ENCODE measurements around the gene CFAP20DC.

The CFAP20DC gene

GRCh38 chr3:58731673-58732072 lies 318.2 kb downstream of the CFAP20DC start:
- no peak for DNase-seq (ENCODE audit: extremely low read depth, low read depth)
- no peak for TF ChIP-seq CTCF (IDR thresholded peaks at IDR 0.05; ENCODE audit: low read depth, low read length)

DNA sequence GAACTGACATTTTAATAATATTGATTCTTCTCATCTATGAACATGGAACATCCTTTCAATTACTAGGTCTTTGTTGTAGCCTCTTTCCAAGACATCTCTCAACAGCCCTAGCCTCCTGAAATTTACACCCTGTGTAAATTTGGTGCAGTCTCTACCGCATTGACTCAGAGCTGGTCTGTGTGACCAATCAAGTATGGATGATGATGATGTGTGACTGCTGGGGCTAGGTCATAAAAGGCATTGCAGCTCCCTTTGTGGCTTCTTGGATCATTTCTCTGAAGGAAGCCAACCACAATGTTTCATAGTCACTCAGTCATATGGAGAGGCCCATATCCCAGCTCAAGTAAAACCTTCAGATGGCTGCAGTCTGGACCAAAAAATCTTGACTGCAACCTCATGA lies 321.1 kb downstream of the CFAP20DC start:
- no peak for TF ChIP-seq CTCF (IDR thresholded peaks at IDR 0.05; ENCODE audit: low read depth, low read length)
- DNase-seq (ENCODE audit: extremely low read depth, low read depth): no peak

- TF ChIP-seq CTCF (IDR thresholded peaks at IDR 0.05; ENCODE audit: low read depth, low read length): no peak
- no peak for DNase-seq (ENCODE audit: extremely low read depth, low read depth)
Observed at GRCh38 chr3:58725326-58725853, 324.4 kb downstream of the CFAP20DC start.

DNA sequence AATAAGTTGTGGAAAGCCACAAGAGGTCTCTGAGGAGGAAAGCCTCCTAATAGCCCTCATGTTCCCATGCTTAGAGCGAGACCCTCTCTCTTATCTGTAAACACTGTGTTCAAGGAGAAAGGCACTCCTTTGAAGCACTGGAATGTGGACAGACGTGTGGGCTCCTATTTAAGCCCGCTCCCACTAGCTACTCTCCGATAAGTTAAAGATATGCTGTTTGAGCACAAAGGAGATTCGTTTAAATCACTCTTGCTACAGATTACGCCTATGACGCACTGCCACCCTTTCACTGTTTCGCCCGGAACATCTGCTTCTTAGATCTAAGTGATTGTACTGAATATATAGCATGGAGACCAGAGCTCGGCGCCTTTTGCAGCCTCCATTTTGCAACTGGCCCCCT lies 325.5 kb downstream of the CFAP20DC start:
- DNase-seq (ENCODE audit: extremely low read depth, low read depth): no peak
- TF ChIP-seq CTCF (IDR thresholded peaks at IDR 0.05; ENCODE audit: low read depth, low read length): no peak

DNA sequence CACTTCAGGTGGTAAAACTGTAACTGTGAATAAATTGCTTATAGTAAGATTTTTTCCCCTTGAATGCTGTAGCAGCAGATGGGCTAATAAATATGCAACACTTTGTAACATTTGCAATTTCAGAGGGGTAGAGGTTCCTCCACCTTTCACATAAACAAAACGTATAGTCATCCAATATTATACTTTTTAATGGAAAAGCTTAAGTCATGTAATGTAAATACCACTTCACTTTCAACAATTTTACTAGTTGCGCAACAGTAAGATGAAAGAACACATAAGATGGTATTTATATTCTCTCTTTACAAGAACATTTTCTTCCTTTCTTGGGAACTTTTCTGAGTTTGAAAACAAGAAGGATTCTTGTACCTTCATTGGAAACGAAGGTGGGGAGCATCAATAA lies 326.7 kb downstream of the CFAP20DC start:
- DNase-seq (ENCODE audit: extremely low read depth, low read depth): no peak
- TF ChIP-seq CTCF (IDR thresholded peaks at IDR 0.05; ENCODE audit: low read depth, low read length): no peak

DNA sequence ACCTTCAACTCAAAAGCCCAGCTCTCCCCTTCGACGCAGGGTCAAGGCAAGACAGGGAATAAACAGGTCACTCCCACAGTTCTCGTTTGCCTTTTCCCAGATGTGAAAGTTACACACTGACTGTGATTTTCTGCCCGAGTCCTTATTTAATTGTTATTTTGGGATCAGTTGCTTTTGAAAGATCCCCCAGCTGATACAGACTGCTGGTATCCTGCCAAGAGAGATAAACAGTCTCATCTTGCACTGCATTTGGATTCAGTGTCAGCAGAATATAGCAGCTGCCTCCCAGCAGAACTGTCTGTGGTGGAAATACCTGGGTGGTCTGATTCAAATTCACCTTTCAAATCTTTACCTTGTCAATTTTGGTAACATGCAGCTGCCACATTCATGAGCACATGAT lies 327.3 kb downstream of the CFAP20DC start:
- no peak for TF ChIP-seq CTCF (IDR thresholded peaks at IDR 0.05; ENCODE audit: low read depth, low read length)
- DNase-seq (ENCODE audit: extremely low read depth, low read depth): no peak

- no peak for TF ChIP-seq CTCF (IDR thresholded peaks at IDR 0.05; ENCODE audit: low read depth, low read length)
- no peak for DNase-seq (ENCODE audit: extremely low read depth, low read depth)
Observed at GRCh38 chr3:58720526-58720925, 329.3 kb downstream of the CFAP20DC start.

Measured in AG09319 (cell line).